Panc1 (cell line): Measurements from ENCODE around the gene GPR107. TPM values are rescaled to one million over a fixed set of nuclear protein-coding genes. Genes with fewer than 3 reads are reported as not detected.

ENCODE experiments used
- ATAC-seq: fragments of 200-7000 bp; cut with Tn5 transposase; 2 replicates; pipeline ENCODE4 v1.9.1; 2020; ENCODE audit warnings: mild to moderate bottlenecking, moderate library complexity
- BruUV-seq: library from RNA; stranded (reverse); fragments of 400-500 nt; replicated peaks from 2 replicates; lab custom pipeline; 2021; lab: Mats Ljungman, UMichigan
- CTCF ChIA-PET: fragments of 300-600 bp; sonication (Branson Sonifier 250); formaldehyde crosslinking; loops from one replicate; lab custom pipeline; 2022; ENCODE audit warnings: antibody characterized with exemption; lab: Charles Lee
- POLR2A ChIA-PET: fragments of 300-600 bp; sonication (Branson Sonifier 250); formaldehyde crosslinking; loops from one replicate; lab custom pipeline; 2022; ENCODE audit warnings: antibody characterized with exemption; lab: Charles Lee
- DNase-seq: peaks from one replicate; pipeline ENCODE4 v3.0.0-alpha.2; 2010; ENCODE audit warnings: low read depth, low spot score
- H3K27ac ChIP-seq: 2 replicates; pipeline ENCODE4 v1.5.1; 2011; ENCODE audit warnings: mild to moderate bottlenecking, low read length, inconsistent platforms
- H3K27me3 ChIP-seq: fragments of 200-500 bp; sonication (Bioruptor generic); 2 replicates; pipeline ENCODE4 v1.6.0; 2014; ENCODE audit warnings: low read length, inconsistent platforms; ENCODE audit not compliant: control insufficient read depth, insufficient read depth
- H3K36me3 ChIP-seq: fragments of 200-500 bp; sonication (Bioruptor generic); 2 replicates; pipeline ENCODE4 v1.5.1; 2014; ENCODE audit warnings: inconsistent platforms, mild to moderate bottlenecking, low read length, moderate library complexity; ENCODE audit not compliant: control insufficient read depth, insufficient read depth
- H3K4me1 ChIP-seq: 2 replicates; pipeline ENCODE4 v1.5.1; 2011; ENCODE audit warnings: inconsistent platforms, mild to moderate bottlenecking, low read length, moderate library complexity; ENCODE audit not compliant: control insufficient read depth, insufficient read depth
- H3K4me3 ChIP-seq, 2 experiments: 2 replicates each; pipeline ENCODE4 v1.5.1; 2011 to 2012; ENCODE audit warnings: low read depth in 2 of 2, low read length in 2 of 2, mild to moderate bottlenecking in 2 of 2, inconsistent platforms in 1 of 2, moderate library complexity in 1 of 2
- H3K9me3 ChIP-seq: fragments of 200-500 bp; sonication (Bioruptor generic); 2 replicates; pipeline ENCODE4 v1.5.1; 2014; ENCODE audit warnings: low read depth, mild to moderate bottlenecking, inconsistent platforms, low read length, moderate library complexity; ENCODE audit not compliant: control insufficient read depth, insufficient read depth
- CTCF ChIP-seq: fragments of 450-650 bp; IDR thresholded peaks from 2 replicates; pipeline ENCODE4 v1.5.1; 2017; ENCODE audit warnings: mild to moderate bottlenecking
- POLR2AphosphoS5 ChIP-seq: IDR thresholded peaks from 2 replicates; pipeline ENCODE4 v1.6.1; 2012; ENCODE audit warnings: mild to moderate bottlenecking, low read depth, low read length, moderate library complexity
- REST ChIP-seq, 2 experiments: IDR thresholded peaks; 2 replicates each; pipeline ENCODE4 v1.6.1; 2011 to 2012; ENCODE audit warnings: low read depth in 2 of 2, control low read depth in 1 of 2, low read length in 1 of 2, mild to moderate bottlenecking in 1 of 2, moderate library complexity in 1 of 2; ENCODE audit not compliant: insufficient read depth in 1 of 2
- SIN3A ChIP-seq: IDR thresholded peaks from 2 replicates; pipeline ENCODE4 v1.6.1; 2012; ENCODE audit warnings: low read depth, mild to moderate bottlenecking, low read length, moderate library complexity, borderline replicate concordance; ENCODE audit not compliant: insufficient read depth
- TCF7L2 ChIP-seq: IDR thresholded peaks from 2 replicates; pipeline ENCODE4 v1.6.1; 2011; ENCODE audit warnings: mild to moderate bottlenecking, low read depth, low read length, inconsistent platforms
- in situ Hi-C: cut with HindIII; loops from 2 replicates; pipeline ENCODE4 v1.10.0; 2016; ENCODE audit warnings: low sequenced_read_pairs, low pct_unique_long_range_greater_than_20kb
- intact Hi-C: fragments of 100-400 bp; cut with micrococcal nuclease; formaldehyde crosslinking; loops from one replicate; pipeline ENCODE4 v1.10.0; 2022; ENCODE audit not compliant: unreplicated experiment
- total RNA-seq: library from RNA; stranded (reverse); gene quantifications from one replicate; pipeline ENCODE4 v1.2.1, GENCODE V29; 2021; ENCODE audit not compliant: unreplicated experiment

GPR107 gene
- total RNA-seq, 1 experiment from 2014 or later: 43.0 TPM

DNA sequence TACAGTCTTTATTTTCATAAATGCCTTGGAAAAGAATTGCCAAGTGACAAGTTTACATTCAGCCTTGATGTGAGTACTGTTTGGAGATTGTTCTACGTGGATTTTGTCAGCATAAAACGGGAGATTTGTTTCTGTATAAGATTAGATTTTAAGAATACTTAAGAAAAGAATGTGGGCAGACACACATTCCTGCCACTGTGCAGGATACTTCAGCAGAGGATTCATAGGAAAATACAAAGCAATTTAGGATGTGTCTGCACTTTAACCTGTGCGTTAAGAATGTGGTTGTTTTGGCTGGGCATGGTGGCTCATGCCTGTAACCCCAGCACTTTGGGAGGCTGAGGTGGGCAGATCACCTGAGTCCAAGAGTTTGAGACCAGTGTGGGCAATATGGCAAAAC lies 37.2 kb downstream of the GPR107 start:
- TF ChIP-seq POLR2AphosphoS5 (no peak), CTCF (no peak), REST (IDR thresholded peaks at IDR 0.05; ENCODE audit: insufficient read depth in 1 of 2, low read depth in 2 of 2, low read length in 1 of 2) (no peak), SIN3A (no peak), TCF7L2 (no peak)
- BruUV-seq: no TSS peak
- POLR2A ChIA-PET: no interaction called here
- in situ Hi-C loops (no loop called here), intact Hi-C loops (no loop called here)
- Histone ChIP-seq H3K36me3 (peaks cover 3% of the 10 kb centered on the region; the same call in 1 of the 2 replicates), H3K4me1 (no peaks in the 10 kb centered on the region), H3K9me3 (no peaks in the 10 kb centered on the region), H3K27ac (no peak overlapping the region), H3K4me3 (no peak overlapping the region), H3K27me3 (no peaks in the 10 kb centered on the region)
- ATAC-seq (no peak), DNase-seq (no peak)
- CTCF ChIA-PET: no interaction called here

- ChIA-PET CTCF (no interaction called here), POLR2A (no interaction called here)
- Histone ChIP-seq H3K4me1 (no peaks in the 10 kb centered on the region), H3K4me3 (no peak overlapping the region), H3K36me3 (peaks cover 3% of the 10 kb centered on the region; the same call in 1 of the 2 replicates), H3K9me3 (no peaks in the 10 kb centered on the region), H3K27ac (no peak overlapping the region), H3K27me3 (no peaks in the 10 kb centered on the region)
- TF ChIP-seq POLR2AphosphoS5: no peak
- TF ChIP-seq SIN3A: no peak
- TF ChIP-seq TCF7L2: no peak
- no peak for TF ChIP-seq CTCF
- no peak for TF ChIP-seq REST (IDR thresholded peaks at IDR 0.05; ENCODE audit: insufficient read depth in 1 of 2, low read depth in 2 of 2, low read length in 1 of 2)
- DNase-seq: no peak
- intact Hi-C loops (no loop called here), in situ Hi-C loops (no loop called here)
- BruUV-seq: no TSS peak
- ATAC-seq: no peak
Observed at GRCh38 chr9:130092910-130093309, 39.2 kb downstream of the GPR107 start.
